Ovary (tissue), 3 donors: ENCODE results near the gene RELL1.

Experiments used
- EP300 ChIP-seq: sonication (generic); formaldehyde crosslinking; IDR thresholded peaks from one replicate; pipeline ENCODE4 v1.6.1; 2017; ENCODE audit warnings: antibody characterized with exemption
- TF ChIP-seq, protein P1 (sequence below), 3 donors: fragments of 450-650 bp in 2 of 3; fragments of 200-600 bp in 1 of 3; IDR thresholded peaks; one replicate each; pipeline versions ENCODE4 v1.5.1 to v1.8.0; 2016 to 2022; ENCODE audit warnings: antibody characterized with exemption in 3 of 3, mild to moderate bottlenecking in 1 of 3
- donor health status: DM: no; HTN: no; CAD: no.

DNA sequence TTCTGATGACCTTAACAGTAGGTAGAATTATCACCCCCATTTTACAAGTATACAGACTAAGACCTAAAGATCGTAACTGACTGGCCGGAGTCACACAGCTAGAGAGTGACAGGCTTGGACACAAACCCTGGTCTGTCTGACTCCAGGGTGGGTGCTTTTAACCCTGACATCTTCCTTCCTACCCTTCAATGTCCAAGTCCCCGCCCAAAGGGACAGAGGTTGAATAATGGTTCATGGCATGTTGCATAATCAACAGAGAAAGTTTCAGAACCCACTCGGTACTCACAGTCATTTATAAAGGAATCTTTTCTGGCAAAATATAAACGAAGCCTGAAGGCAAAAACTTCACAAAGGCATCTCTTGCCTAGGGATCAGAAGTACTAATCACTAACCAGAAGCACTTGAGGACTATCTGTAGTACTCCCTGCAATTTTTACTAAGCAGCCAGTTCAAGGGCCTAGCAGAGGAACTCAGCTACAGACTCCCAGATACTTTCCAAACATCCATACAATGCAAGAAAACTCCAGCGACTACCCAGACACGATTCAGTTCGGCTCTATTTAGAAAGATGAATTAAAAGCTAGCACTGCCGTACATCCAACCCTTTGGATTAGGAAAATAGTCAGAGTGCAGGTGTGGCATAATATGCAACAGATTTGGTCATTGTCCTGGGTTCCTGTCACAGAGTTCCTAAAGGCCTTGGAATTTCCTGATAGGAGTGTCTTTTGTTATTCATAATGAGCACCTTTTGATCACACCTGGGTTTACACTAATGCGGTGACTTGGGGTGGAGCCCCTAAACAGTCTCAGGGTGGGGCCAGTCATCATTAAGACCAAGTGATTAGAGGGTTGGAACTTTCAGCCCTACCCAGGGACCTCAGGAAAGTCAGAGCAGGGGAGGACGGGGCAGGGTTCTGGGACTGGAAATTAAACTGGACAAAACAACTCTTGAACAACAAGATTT, 44.0 kb downstream of the RELL1 start:
- TF ChIP-seq, protein P1, sequence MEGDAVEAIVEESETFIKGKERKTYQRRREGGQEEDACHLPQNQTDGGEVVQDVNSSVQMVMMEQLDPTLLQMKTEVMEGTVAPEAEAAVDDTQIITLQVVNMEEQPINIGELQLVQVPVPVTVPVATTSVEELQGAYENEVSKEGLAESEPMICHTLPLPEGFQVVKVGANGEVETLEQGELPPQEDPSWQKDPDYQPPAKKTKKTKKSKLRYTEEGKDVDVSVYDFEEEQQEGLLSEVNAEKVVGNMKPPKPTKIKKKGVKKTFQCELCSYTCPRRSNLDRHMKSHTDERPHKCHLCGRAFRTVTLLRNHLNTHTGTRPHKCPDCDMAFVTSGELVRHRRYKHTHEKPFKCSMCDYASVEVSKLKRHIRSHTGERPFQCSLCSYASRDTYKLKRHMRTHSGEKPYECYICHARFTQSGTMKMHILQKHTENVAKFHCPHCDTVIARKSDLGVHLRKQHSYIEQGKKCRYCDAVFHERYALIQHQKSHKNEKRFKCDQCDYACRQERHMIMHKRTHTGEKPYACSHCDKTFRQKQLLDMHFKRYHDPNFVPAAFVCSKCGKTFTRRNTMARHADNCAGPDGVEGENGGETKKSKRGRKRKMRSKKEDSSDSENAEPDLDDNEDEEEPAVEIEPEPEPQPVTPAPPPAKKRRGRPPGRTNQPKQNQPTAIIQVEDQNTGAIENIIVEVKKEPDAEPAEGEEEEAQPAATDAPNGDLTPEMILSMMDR (IDR thresholded peaks at IDR 0.05) = no peak
- TF ChIP-seq EP300 = no peak
